RWPE1 (cell line): Measurements from ENCODE around the gene EXOC7.
A peak's percentile ranks its signal among the peaks of the same experiment; 100 is the strongest.

Experiments
- CTCF ChIA-PET: fragments of 350-600 bp; sonication (Branson Sonifier 250); formaldehyde crosslinking; extraction: SDS; loops from one replicate; lab custom pipeline; 2021; lab: Yijun Ruan, JAX
- POLR2A ChIA-PET: fragments of 400-600 bp; formaldehyde crosslinking; extraction: SDS; loops from one replicate; lab custom pipeline; 2020; ENCODE audit warnings: antibody characterized with exemption; ENCODE audit not compliant: low non-redundant PET; lab: Yijun Ruan, JAX
- DNase-seq: peaks from one replicate; pipeline ENCODE4 v3.0.0; 2012; ENCODE audit warnings: low spot score
- H3K27ac ChIP-seq: fragments of 450-650 bp; 2 replicates; pipeline ENCODE4 v1.5.1; 2017
- CTCF ChIP-seq: fragments of 450-650 bp; conservative IDR thresholded peaks from 2 replicates; pipeline ENCODE4 v1.5.1; 2017; ENCODE audit warnings: low read depth, mild to moderate bottlenecking

Gene EXOC7

GRCh38 chr17:76085066-76085730 is 18.4 kb downstream of the EXOC7 start:
- peak overlapping the region; percentile 2 for H3K27ac ChIP-seq
- no peak for TF ChIP-seq CTCF
- ChIA-PET POLR2A (interaction anchor here (0.6 kb wide), 1 partner anchor 315 kb away, joined by 4 read pairs; no protein-coding TSS in a partner anchor), CTCF (no interaction called here)
- DNase-seq = no peak

- ChIA-PET CTCF (interaction anchor here (0.6 kb wide), 1 partner anchor 9 kb away, joined by 4 read pairs; no protein-coding TSS in a partner anchor), POLR2A (interaction anchor here (1.2 kb wide), 1 partner anchor 19 kb away, joined by 3 read pairs; the partner anchor contains the start of gene EXOC7)
- DNase-seq = no peak
- no peak for TF ChIP-seq CTCF
- H3K27ac ChIP-seq = peak overlapping the region; percentile 34
These were observed 19.9 kb downstream of the EXOC7 start for GRCh38 chr17:76083536-76084182.

DNA sequence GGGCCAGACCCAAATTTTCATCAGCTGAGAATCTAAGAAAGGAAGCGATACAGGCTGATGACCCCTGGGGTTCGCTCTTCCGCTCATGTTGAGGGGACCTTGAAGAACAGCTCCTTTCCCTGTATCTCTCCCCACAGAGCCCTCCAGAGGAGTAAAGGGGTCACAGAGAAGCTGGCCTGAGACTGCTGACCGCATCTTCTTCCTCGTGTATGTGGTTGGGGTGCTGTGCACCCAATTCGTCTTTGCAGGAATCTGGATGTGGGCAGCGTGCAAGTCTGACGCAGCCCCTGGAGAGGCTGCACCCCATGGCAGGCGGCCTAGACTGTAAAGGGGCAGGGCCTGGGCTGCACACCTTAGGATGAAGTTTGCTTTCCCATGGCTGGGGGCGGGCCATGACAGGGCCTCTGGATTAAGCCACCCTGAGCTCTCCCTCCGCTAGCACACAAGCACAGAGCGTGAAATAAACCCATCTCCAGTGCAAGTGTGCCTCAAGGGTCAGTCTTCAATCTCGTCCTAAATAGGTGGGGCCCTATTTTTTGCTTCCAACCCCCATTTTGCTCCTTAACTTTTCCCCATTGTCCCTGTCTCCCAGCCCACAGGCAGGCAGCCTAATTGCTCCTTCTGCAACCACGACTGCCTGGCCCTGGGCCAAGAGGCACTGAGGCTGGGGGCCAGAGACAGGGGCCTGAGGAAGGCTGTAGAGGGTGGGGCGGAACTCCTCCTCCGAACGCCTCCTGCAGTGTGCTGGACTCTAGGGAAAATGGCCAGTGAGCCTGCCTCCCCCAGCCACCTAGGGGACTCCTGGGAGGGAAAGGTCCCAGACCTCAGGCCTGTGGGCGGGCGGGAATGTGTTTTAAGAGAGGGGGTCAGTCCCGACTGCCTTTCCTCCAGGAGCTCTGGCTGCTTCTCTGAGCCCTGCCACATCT is 21.0 kb downstream of the EXOC7 start:
- CTCF ChIA-PET = interaction anchor here (0.5 to 1.0 kb wide), 3 partner anchors 99 to 197 kb away, joined by 3 to 5 read pairs (median 4); no protein-coding TSS in a partner anchor
- peak overlapping the region; percentile 34 for H3K27ac ChIP-seq
- DNase-seq = no peak
- POLR2A ChIA-PET = no interaction called here
- no peak for TF ChIP-seq CTCF

- CTCF ChIA-PET = interaction anchor here (1.0 to 1.8 kb wide), 2 partner anchors 198 kb away, joined by 4 to 5 read pairs; no protein-coding TSS in a partner anchor
- POLR2A ChIA-PET = no interaction called here
- DNase-seq = no peak
These were observed 22.0 kb downstream of the EXOC7 start for GRCh38 chr17:76081295-76082210.

More at GRCh38 chr17:76081295-76082210, 22.0 kb downstream of the EXOC7 start:
- no peak for TF ChIP-seq CTCF
- peak overlapping the region; percentile 34 for H3K27ac ChIP-seq
